ENCODE measurements around the gene STARD5. TPM values are rescaled to one million over a fixed set of nuclear protein-coding genes. Genes with fewer than 3 reads are reported as not detected.

The STARD5 gene
- total RNA-seq, 1 experiment from 2014 or later: 2.3 TPM

DNA sequence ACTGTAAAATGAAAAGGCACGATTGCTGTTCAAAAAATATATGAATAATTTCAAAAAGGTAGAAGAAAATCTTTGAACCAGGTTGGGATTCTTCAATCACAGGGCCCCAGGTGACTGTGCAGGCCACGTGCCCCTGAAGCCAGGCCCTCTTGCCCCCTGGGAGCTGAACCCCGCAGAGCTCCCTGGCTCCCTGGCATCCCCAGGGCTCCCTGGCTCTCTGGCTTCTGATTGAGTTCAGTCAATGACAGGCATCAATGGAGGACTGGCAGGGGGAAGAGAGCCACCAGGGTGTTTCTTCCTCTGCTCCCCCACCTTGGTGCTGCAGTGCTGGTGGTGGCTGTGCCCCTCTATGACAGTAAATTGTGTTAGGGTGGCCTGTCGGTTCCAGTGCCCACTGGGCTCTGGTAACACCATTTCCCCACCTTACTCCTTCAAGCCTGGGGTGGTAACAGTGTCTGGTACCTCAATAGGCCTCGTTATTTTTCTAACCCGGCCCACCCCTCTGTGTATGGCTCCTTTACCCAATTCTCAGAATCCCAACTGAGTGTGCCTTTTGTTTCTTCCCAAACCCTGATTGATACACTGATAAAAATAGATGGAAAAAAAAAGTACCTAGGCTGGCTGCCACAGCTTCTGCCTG, 62.6 kb downstream of the STARD5 start:
- no peak overlapping the region for H3K23ac ChIP-seq (ENCODE audit: insufficient read length, low read depth, low read length)
- no peak overlapping the region for H2BK20ac ChIP-seq (ENCODE audit: low read depth, low read length, poor library complexity, severe bottlenecking)
- H2BK12ac ChIP-seq (ENCODE audit: insufficient read length, low read depth, low read length): no peak overlapping the region
- H3K4ac ChIP-seq (ENCODE audit: low read depth, low read length): no peak overlapping the region
- H3K23me2 ChIP-seq (ENCODE audit: insufficient read length, low read depth, low read length, poor library complexity, severe bottlenecking): no peaks in the 10 kb centered on the region
- whole genome bisulfite sequencing (ENCODE audit: extremely low coverage, insufficient read length, low lambda C conversion rate): no CpG with 5 or more reads among the region's 6 CpGs
- no peaks in the 10 kb centered on the region for H4K20me1 ChIP-seq (ENCODE audit: control insufficient read depth, insufficient read depth, insufficient read length)
- DNase-seq: no peak
- Mint-ChIP-seq H3K4me1 (peaks cover 6 to 7% of the 10 kb centered on the region in 2 experiments), H3K9me3 (no peaks in the 10 kb centered on the region), H3K27me3 (ENCODE audit: low read depth) (peaks cover 5% of the 10 kb centered on the region), H3K27ac (no peak overlapping the region), H3K36me3 (ENCODE audit: insufficient read depth in 1 of 3, low read depth in 3 of 3) (no peaks in the 10 kb centered on the region), H3K4me3 (no peak overlapping the region)
- no peak overlapping the region for H3T11ph ChIP-seq (ENCODE audit: low read length)
- H3K4me1 ChIP-seq (ENCODE audit: insufficient read depth, low read length): no peaks in the 10 kb centered on the region; the same call in 1 of the 2 replicates
- H3K9ac ChIP-seq (ENCODE audit: extremely low read depth, insufficient read length, low read length): no peak overlapping the region
- H2BK15ac ChIP-seq (ENCODE audit: low read depth, low read length): no peak overlapping the region
- H3K9me3 ChIP-seq (ENCODE audit: control insufficient read depth, low read depth, low read length): no peaks in the 10 kb centered on the region
- no peaks in the 10 kb centered on the region for H3K27me3 ChIP-seq (ENCODE audit: insufficient read depth, low read length)
- no peak overlapping the region for H2AK5ac ChIP-seq (ENCODE audit: insufficient read length, low read length)
- H3K56ac ChIP-seq (ENCODE audit: insufficient read length, low read depth, low read length): no peak overlapping the region
- H3K18ac ChIP-seq (ENCODE audit: insufficient read length, low read depth, low read length): no peak overlapping the region
- no peak overlapping the region for H4K8ac ChIP-seq (replicated peaks; ENCODE audit: insufficient read length, low read depth, low read length)
- TF ChIP-seq, protein P1, sequence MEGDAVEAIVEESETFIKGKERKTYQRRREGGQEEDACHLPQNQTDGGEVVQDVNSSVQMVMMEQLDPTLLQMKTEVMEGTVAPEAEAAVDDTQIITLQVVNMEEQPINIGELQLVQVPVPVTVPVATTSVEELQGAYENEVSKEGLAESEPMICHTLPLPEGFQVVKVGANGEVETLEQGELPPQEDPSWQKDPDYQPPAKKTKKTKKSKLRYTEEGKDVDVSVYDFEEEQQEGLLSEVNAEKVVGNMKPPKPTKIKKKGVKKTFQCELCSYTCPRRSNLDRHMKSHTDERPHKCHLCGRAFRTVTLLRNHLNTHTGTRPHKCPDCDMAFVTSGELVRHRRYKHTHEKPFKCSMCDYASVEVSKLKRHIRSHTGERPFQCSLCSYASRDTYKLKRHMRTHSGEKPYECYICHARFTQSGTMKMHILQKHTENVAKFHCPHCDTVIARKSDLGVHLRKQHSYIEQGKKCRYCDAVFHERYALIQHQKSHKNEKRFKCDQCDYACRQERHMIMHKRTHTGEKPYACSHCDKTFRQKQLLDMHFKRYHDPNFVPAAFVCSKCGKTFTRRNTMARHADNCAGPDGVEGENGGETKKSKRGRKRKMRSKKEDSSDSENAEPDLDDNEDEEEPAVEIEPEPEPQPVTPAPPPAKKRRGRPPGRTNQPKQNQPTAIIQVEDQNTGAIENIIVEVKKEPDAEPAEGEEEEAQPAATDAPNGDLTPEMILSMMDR (conservative IDR thresholded peaks at IDR 0.05): no peak
- H4K5ac ChIP-seq (ENCODE audit: insufficient read length, low read depth, low read length): no peak overlapping the region
- no peak overlapping the region for H4K91ac ChIP-seq (ENCODE audit: insufficient read length, low read depth, low read length)
- no peaks in the 10 kb centered on the region for H3K79me2 ChIP-seq (ENCODE audit: insufficient read depth, low read length)
- H3K27ac ChIP-seq (ENCODE audit: insufficient read length, low read depth, low read length): no peak overlapping the region
- no peak overlapping the region for H3K4me2 ChIP-seq (ENCODE audit: insufficient read depth, insufficient read length, low read length)
- H3K14ac ChIP-seq (ENCODE audit: insufficient read depth, low read length): no peak overlapping the region
- H2AFZ ChIP-seq (ENCODE audit: low read length): no peak overlapping the region
- H2BK120ac ChIP-seq (ENCODE audit: low read depth, low read length, poor library complexity, severe bottlenecking): no peak overlapping the region
- H3K79me1 ChIP-seq (ENCODE audit: insufficient read depth, low read depth, low read length, poor library complexity, severe bottlenecking): no peaks in the 10 kb centered on the region
- H2BK5ac ChIP-seq (ENCODE audit: insufficient read length, low read length): no peak overlapping the region
